ENCODE results near the gene PDZD2.

Gene PDZD2

GRCh38 chr5:32023816-32024215, 384.9 kb downstream of the PDZD2 start:
- WGBS (ENCODE audit: extremely low coverage, insufficient coverage, insufficient read length), result no CpG with 5 or more reads among the region's 8 CpGs
- H4K12ac ChIP-seq (ENCODE audit: low read depth, low read length), result no peak overlapping the region

GRCh38 chr5:32024751-32025150, 385.8 kb downstream of the PDZD2 start:
- Histone ChIP-seq H3K18ac (ENCODE audit: low read length) (no peak overlapping the region), H2AK5ac (ENCODE audit: low read length) (no peak overlapping the region)
- no CpG with 5 or more reads among the region's 2 CpGs for WGBS (ENCODE audit: extremely low coverage, insufficient coverage, insufficient read length)

More at GRCh38 chr5:32023816-32024215, 384.9 kb downstream of the PDZD2 start:
- peak; percentile 63 to 66 for DNase-seq
- H4K91ac ChIP-seq (ENCODE audit: low read depth, low read length), result no peak overlapping the region
- H3K79me1 ChIP-seq (ENCODE audit: low read length), result no peaks in the 10 kb centered on the region
- no peak overlapping the region for H3K27ac ChIP-seq (ENCODE audit: low read depth, low read length)
- no peak overlapping the region for H4K8ac ChIP-seq (ENCODE audit: low read depth, low read length)
- no peak overlapping the region for H2BK120ac ChIP-seq (ENCODE audit: insufficient read depth, low read length, poor library complexity)
- no peak overlapping the region for H3K4ac ChIP-seq (ENCODE audit: low read depth, low read length)
- no peak overlapping the region for H2AFZ ChIP-seq (ENCODE audit: insufficient read depth, low read length, poor library complexity)
- H3K27me3 ChIP-seq (ENCODE audit: insufficient read depth, low read length), result no peaks in the 10 kb centered on the region
- peaks cover 2% of the 10 kb centered on the region for H3K79me2 ChIP-seq (ENCODE audit: control insufficient read depth, insufficient read depth, low read length, poor library complexity)
- peaks cover 6 to 17% of the 10 kb centered on the region in 2 experiments for H3K4me1 ChIP-seq (ENCODE audit: control insufficient read depth in 1 of 2, insufficient read depth in 2 of 2, low read length in 2 of 2)
- H3K23ac ChIP-seq (ENCODE audit: low read length), result no peak overlapping the region
- no peak overlapping the region for H3K4me3 ChIP-seq (ENCODE audit: low read depth, low read length)
- no peaks in the 10 kb centered on the region for H3K9me3 ChIP-seq (ENCODE audit: insufficient read depth, low read depth, low read length)
- no peak overlapping the region for H2AK5ac ChIP-seq (ENCODE audit: low read length)
- no peak overlapping the region for H3K9ac ChIP-seq (ENCODE audit: low read length)
- no peak overlapping the region for H2BK12ac ChIP-seq (ENCODE audit: low read length)
- H3K18ac ChIP-seq (ENCODE audit: low read length), result no peak overlapping the region
- no peak overlapping the region for H2BK5ac ChIP-seq (ENCODE audit: low read depth, low read length, poor library complexity)
- no peak overlapping the region for H3K4me2 ChIP-seq (ENCODE audit: low read length)
- H3K14ac ChIP-seq (ENCODE audit: low read length), result no peak overlapping the region
- H3K36me3 ChIP-seq (ENCODE audit: control insufficient read depth in 1 of 2, insufficient read depth in 2 of 2, low read length in 2 of 2), result no peaks in the 10 kb centered on the region

GRCh38 chr5:32027093-32027716, 388.3 kb downstream of the PDZD2 start:
- H3K79me1 ChIP-seq (ENCODE audit: low read length), result peaks cover 2% of the 10 kb centered on the region
- H3K9me3 ChIP-seq (ENCODE audit: insufficient read depth, low read depth, low read length), result no peaks in the 10 kb centered on the region
- H3K27ac ChIP-seq (ENCODE audit: low read depth, low read length), result peak overlapping the region; percentile 67
- H4K12ac ChIP-seq (ENCODE audit: low read depth, low read length), result no peak overlapping the region
- no peak overlapping the region for H3K4me2 ChIP-seq (ENCODE audit: low read length)
- DNase-seq, result no peak
- no peak overlapping the region for H4K8ac ChIP-seq (ENCODE audit: low read depth, low read length)
- H3K18ac ChIP-seq (ENCODE audit: low read length), result no peak overlapping the region
- H3K14ac ChIP-seq (ENCODE audit: low read length), result no peak overlapping the region
- peaks cover 2% of the 10 kb centered on the region for H3K79me2 ChIP-seq (ENCODE audit: control insufficient read depth, insufficient read depth, low read length, poor library complexity)
- H4K91ac ChIP-seq (ENCODE audit: low read depth, low read length), result peak overlapping the region; percentile 9
- peaks cover 6 to 26% of the 10 kb centered on the region in 2 experiments for H3K4me1 ChIP-seq (ENCODE audit: control insufficient read depth in 1 of 2, insufficient read depth in 2 of 2, low read length in 2 of 2)
- H2BK12ac ChIP-seq (ENCODE audit: low read length), result no peak overlapping the region
- H3K4ac ChIP-seq (ENCODE audit: low read depth, low read length), result no peak overlapping the region
- H2BK5ac ChIP-seq (ENCODE audit: low read depth, low read length, poor library complexity), result no peak overlapping the region
- H3K27me3 ChIP-seq (ENCODE audit: insufficient read depth, low read length), result no peaks in the 10 kb centered on the region
- WGBS (ENCODE audit: extremely low coverage, insufficient coverage, insufficient read length), result no CpG with 5 or more reads among the region's 14 CpGs
- no peaks in the 10 kb centered on the region for H3K36me3 ChIP-seq (ENCODE audit: control insufficient read depth in 1 of 2, insufficient read depth in 2 of 2, low read length in 2 of 2)
- H2BK120ac ChIP-seq (ENCODE audit: insufficient read depth, low read length, poor library complexity), result no peak overlapping the region
- no peak overlapping the region for H3K23ac ChIP-seq (ENCODE audit: low read length)
- H3K4me3 ChIP-seq (ENCODE audit: low read depth, low read length), result no peak overlapping the region
- H3K9ac ChIP-seq (ENCODE audit: low read length), result no peak overlapping the region
- no peak overlapping the region for H2AFZ ChIP-seq (ENCODE audit: insufficient read depth, low read length, poor library complexity)
- no peak overlapping the region for H2AK5ac ChIP-seq (ENCODE audit: low read length)

More at GRCh38 chr5:32024751-32025150, 385.8 kb downstream of the PDZD2 start:
- H3K4me3 ChIP-seq (ENCODE audit: low read depth, low read length), result no peak overlapping the region
- no peak overlapping the region for H2BK120ac ChIP-seq (ENCODE audit: insufficient read depth, low read length, poor library complexity)
- no peak overlapping the region for H4K91ac ChIP-seq (ENCODE audit: low read depth, low read length)
- no peak for DNase-seq
- no peak overlapping the region for H4K12ac ChIP-seq (ENCODE audit: low read depth, low read length)
- peaks cover 2% of the 10 kb centered on the region for H3K79me1 ChIP-seq (ENCODE audit: low read length)
- H3K36me3 ChIP-seq (ENCODE audit: control insufficient read depth in 1 of 2, insufficient read depth in 2 of 2, low read length in 2 of 2), result no peaks in the 10 kb centered on the region
- no peak overlapping the region for H3K9ac ChIP-seq (ENCODE audit: low read length)
- H3K4ac ChIP-seq (ENCODE audit: low read depth, low read length), result no peak overlapping the region
- H4K8ac ChIP-seq (ENCODE audit: low read depth, low read length), result no peak overlapping the region
- peaks cover 2% of the 10 kb centered on the region for H3K79me2 ChIP-seq (ENCODE audit: control insufficient read depth, insufficient read depth, low read length, poor library complexity)
- no peaks in the 10 kb centered on the region for H3K27me3 ChIP-seq (ENCODE audit: insufficient read depth, low read length)
- no peak overlapping the region for H2BK12ac ChIP-seq (ENCODE audit: low read length)
- H3K27ac ChIP-seq (ENCODE audit: low read depth, low read length), result no peak overlapping the region
- peaks cover 6 to 17% of the 10 kb centered on the region in 2 experiments for H3K4me1 ChIP-seq (ENCODE audit: control insufficient read depth in 1 of 2, insufficient read depth in 2 of 2, low read length in 2 of 2)
- no peak overlapping the region for H2BK5ac ChIP-seq (ENCODE audit: low read depth, low read length, poor library complexity)
- no peaks in the 10 kb centered on the region for H3K9me3 ChIP-seq (ENCODE audit: insufficient read depth, low read depth, low read length)
- H3K4me2 ChIP-seq (ENCODE audit: low read length), result no peak overlapping the region
- no peak overlapping the region for H2AFZ ChIP-seq (ENCODE audit: insufficient read depth, low read length, poor library complexity)
- H3K23ac ChIP-seq (ENCODE audit: low read length), result no peak overlapping the region
- H3K14ac ChIP-seq (ENCODE audit: low read length), result no peak overlapping the region

- no peaks in the 10 kb centered on the region for H3K9me3 ChIP-seq (ENCODE audit: insufficient read depth, low read depth, low read length)
- H3K23ac ChIP-seq (ENCODE audit: low read length), result no peak overlapping the region
- H3K4me2 ChIP-seq (ENCODE audit: low read length), result no peak overlapping the region
- no peak overlapping the region for H3K9ac ChIP-seq (ENCODE audit: low read length)
- no peak overlapping the region for H4K8ac ChIP-seq (ENCODE audit: low read depth, low read length)
- H3K4me1 ChIP-seq (ENCODE audit: control insufficient read depth in 1 of 2, insufficient read depth in 2 of 2, low read length in 2 of 2), result peaks cover 6 to 26% of the 10 kb centered on the region in 2 experiments
- no peak overlapping the region for H3K4me3 ChIP-seq (ENCODE audit: low read depth, low read length)
- no peak overlapping the region for H3K18ac ChIP-seq (ENCODE audit: low read length)
- peak overlapping the region; percentile 67 for H3K27ac ChIP-seq (ENCODE audit: low read depth, low read length)
- no peak overlapping the region for H2AFZ ChIP-seq (ENCODE audit: insufficient read depth, low read length, poor library complexity)
- H3K79me2 ChIP-seq (ENCODE audit: control insufficient read depth, insufficient read depth, low read length, poor library complexity), result peaks cover 1% of the 10 kb centered on the region
- H3K27me3 ChIP-seq (ENCODE audit: insufficient read depth, low read length), result no peaks in the 10 kb centered on the region
- no peaks in the 10 kb centered on the region for H3K36me3 ChIP-seq (ENCODE audit: control insufficient read depth in 1 of 2, insufficient read depth in 2 of 2, low read length in 2 of 2)
- H2BK5ac ChIP-seq (ENCODE audit: low read depth, low read length, poor library complexity), result no peak overlapping the region
- H3K14ac ChIP-seq (ENCODE audit: low read length), result no peak overlapping the region
- H4K12ac ChIP-seq (ENCODE audit: low read depth, low read length), result no peak overlapping the region
- WGBS (ENCODE audit: extremely low coverage, insufficient coverage, insufficient read length), result no CpG with 5 or more reads among the region's 10 CpGs
- peaks cover 2% of the 10 kb centered on the region for H3K79me1 ChIP-seq (ENCODE audit: low read length)
- no peak overlapping the region for H2BK120ac ChIP-seq (ENCODE audit: insufficient read depth, low read length, poor library complexity)
- no peak overlapping the region for H4K91ac ChIP-seq (ENCODE audit: low read depth, low read length)
- no peak overlapping the region for H2AK5ac ChIP-seq (ENCODE audit: low read length)
- peak; percentile 90 to 91 for DNase-seq
- no peak overlapping the region for H3K4ac ChIP-seq (ENCODE audit: low read depth, low read length)
- no peak overlapping the region for H2BK12ac ChIP-seq (ENCODE audit: low read length)
These were observed 389.0 kb downstream of the PDZD2 start for GRCh38 chr5:32027717-32028458.
